Keratinocyte (primary cell): ENCODE results near the gene EXOC4. TPM values are rescaled to one million over a fixed set of nuclear protein-coding genes. Genes with fewer than 3 reads are reported as not detected.

Source experiments
- DNase-seq: peaks from one replicate; pipeline ENCODE4 v3.0.0-alpha.2; 2011; ENCODE audit warnings: low read depth, missing footprints, low spot score
- FAIRE-seq: peaks from 2 replicates; lab custom pipeline; 2011; peaks lifted over from hg19 to GRCh38; lab: Jason Lieb, UNC
- H2AFZ ChIP-seq: 2 replicates; pipeline ENCODE4 v1.6.0; 2012; ENCODE audit warnings: low read length, control low read depth, inconsistent platforms; ENCODE audit not compliant: control insufficient read depth
- H3K27ac ChIP-seq: 2 replicates; pipeline ENCODE4 v1.5.1; 2011; ENCODE audit warnings: low read length; ENCODE audit not compliant: control insufficient read depth, insufficient read depth
- H3K27me3 ChIP-seq: 3 replicates; pipeline ENCODE4 v1.6.0; 2011; ENCODE audit warnings: low read length; ENCODE audit not compliant: control insufficient read depth, insufficient read depth; ENCODE audit errors: extremely low read depth
- H3K36me3 ChIP-seq, 2 experiments: 2 replicates in 1 of 2; 3 replicates in 1 of 2; pipeline ENCODE4 v1.5.1; 2011; ENCODE audit warnings: low read length in 2 of 2, mild to moderate bottlenecking in 1 of 2; ENCODE audit not compliant: control insufficient read depth in 2 of 2, insufficient read depth in 2 of 2; ENCODE audit errors: extremely low read depth in 1 of 2
- H3K4me1 ChIP-seq: 3 replicates; pipeline ENCODE4 v1.5.1; 2011; ENCODE audit warnings: low read length; ENCODE audit not compliant: control insufficient read depth, insufficient read depth; ENCODE audit errors: extremely low read depth
- H3K4me2 ChIP-seq: 3 replicates; pipeline ENCODE4 v1.6.0; 2011; ENCODE audit warnings: low read depth, low read length; ENCODE audit not compliant: control insufficient read depth, insufficient read depth; ENCODE audit errors: extremely low read depth
- H3K4me3 ChIP-seq, 3 experiments: fragments of 200-600 bp in 1 of 3; sonication (generic) in 1 of 3; 2 replicates in 2 of 3; 3 replicates in 1 of 3; pipeline ENCODE4 v1.5.1; 2011 to 2016; ENCODE audit warnings: low read length in 3 of 3, mild to moderate bottlenecking in 3 of 3, control low read depth in 2 of 3, inconsistent platforms in 1 of 3, low read depth in 1 of 3, mixed read lengths in 1 of 3, mixed run types in 1 of 3, moderate library complexity in 1 of 3; ENCODE audit not compliant: control insufficient read depth in 2 of 3, insufficient read depth in 2 of 3; ENCODE audit errors: extremely low read depth in 1 of 3
- H3K79me2 ChIP-seq: 2 replicates; pipeline ENCODE4 v1.6.0; 2012; ENCODE audit warnings: low read length; ENCODE audit not compliant: control insufficient read depth, insufficient read depth
- H3K9ac ChIP-seq: 3 replicates; pipeline ENCODE4 v1.6.0; 2011; ENCODE audit warnings: low read length; ENCODE audit not compliant: control insufficient read depth, insufficient read depth; ENCODE audit errors: extremely low read depth
- H3K9me1 ChIP-seq: 3 replicates; pipeline ENCODE4 v1.6.0; 2011; ENCODE audit warnings: low read length; ENCODE audit not compliant: control insufficient read depth, insufficient read depth; ENCODE audit errors: extremely low read depth
- H3K9me3 ChIP-seq: 2 replicates; pipeline ENCODE4 v1.5.1; 2012; ENCODE audit warnings: low read depth, low read length; ENCODE audit not compliant: control insufficient read depth
- H4K20me1 ChIP-seq: 3 replicates; pipeline ENCODE4 v1.6.0; 2011; ENCODE audit warnings: low read length; ENCODE audit not compliant: control insufficient read depth, insufficient read depth; ENCODE audit errors: extremely low read depth
- EZH2 ChIP-seq: IDR thresholded peaks from one replicate; pipeline ENCODE4 v1.6.1; 2012; ENCODE audit warnings: inconsistent platforms, mild to moderate bottlenecking, low read length, moderate library complexity
- dilution Hi-C: fragments of 300-500 bp; cut with MboI; formaldehyde crosslinking; loops from one replicate; pipeline ENCODE4 v1.7.0; 2020; ENCODE audit warnings: low sequenced_read_pairs; ENCODE audit not compliant: extremely low pct_ligation_motif_present
- polyA plus RNA-seq, 5 experiments: library from polyadenylated mRNA; depleted of rRNA in 3 of 5; stranded (reverse) in 3 of 5; stranded (forward) in 1 of 5; unstranded in 1 of 5; fragments of >200 nt; gene quantifications; 1 replicate in 1 of 5; 2 replicates in 3 of 5; 3 replicates in 1 of 5; pipeline versions ENCODE4 v1.2.1 to v1.2.3, GENCODE V29; 2011 to 2012; ENCODE audit warnings: missing spikeins in 2 of 5, low read depth in 1 of 5, low replicate concordance in 1 of 5
- TF ChIP-seq, protein P1 (sequence below), 3 experiments: IDR thresholded peaks in 1 of 3; conservative IDR thresholded peaks in 1 of 3; optimal IDR thresholded peaks in 1 of 3; 2 replicates in 2 of 3; 3 replicates in 1 of 3; pipeline versions ENCODE3 to v1.5.1; 2011; ENCODE audit warnings: low read length in 3 of 3, mild to moderate bottlenecking in 3 of 3, moderate library complexity in 2 of 3, control low read depth in 1 of 3, inconsistent platforms in 1 of 3; ENCODE audit not compliant: insufficient read depth in 2 of 3; ENCODE audit errors: extremely low read depth in 1 of 3

The EXOC4 gene
- polyA plus RNA-seq, 1 donor (not counting 4 experiments of a cell fraction or from before 2014, with no cell fraction given): 52.6 TPM

DNA sequence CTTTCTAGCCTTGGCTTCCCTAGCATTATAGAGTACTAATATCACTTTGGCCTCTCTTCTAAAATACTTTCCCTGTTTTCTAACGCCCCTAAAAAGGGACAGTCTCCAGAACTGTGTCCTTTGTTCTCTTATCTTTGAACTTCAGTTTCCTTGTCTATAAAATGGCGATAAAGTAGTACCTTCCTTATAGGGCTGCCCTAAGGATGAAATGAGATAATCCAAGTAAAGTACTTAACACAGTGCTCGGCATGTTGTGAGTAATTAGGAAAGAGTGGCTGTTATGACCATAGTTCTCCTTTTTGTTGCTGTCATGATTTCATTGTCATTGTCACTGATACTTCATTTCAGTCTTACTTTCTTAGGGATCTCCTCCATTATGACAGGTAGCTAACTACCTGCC is 114.7 kb downstream of the EXOC4 start:
- Histone ChIP-seq H3K4me1 (peaks cover 11% of the 10 kb centered on the region), H3K4me3 (no peak overlapping the region), H3K9me3 (no peaks in the 10 kb centered on the region), H3K27me3 (no peaks in the 10 kb centered on the region), H3K9ac (no peak overlapping the region), H3K79me2 (no peaks in the 10 kb centered on the region), H4K20me1 (no peaks in the 10 kb centered on the region), H2AFZ (no peak overlapping the region), H3K27ac (no peak overlapping the region), H3K4me2 (no peak overlapping the region), H3K36me3 (no peaks in the 10 kb centered on the region), H3K9me1 (no peaks in the 10 kb centered on the region)
- TF ChIP-seq, protein P1, sequence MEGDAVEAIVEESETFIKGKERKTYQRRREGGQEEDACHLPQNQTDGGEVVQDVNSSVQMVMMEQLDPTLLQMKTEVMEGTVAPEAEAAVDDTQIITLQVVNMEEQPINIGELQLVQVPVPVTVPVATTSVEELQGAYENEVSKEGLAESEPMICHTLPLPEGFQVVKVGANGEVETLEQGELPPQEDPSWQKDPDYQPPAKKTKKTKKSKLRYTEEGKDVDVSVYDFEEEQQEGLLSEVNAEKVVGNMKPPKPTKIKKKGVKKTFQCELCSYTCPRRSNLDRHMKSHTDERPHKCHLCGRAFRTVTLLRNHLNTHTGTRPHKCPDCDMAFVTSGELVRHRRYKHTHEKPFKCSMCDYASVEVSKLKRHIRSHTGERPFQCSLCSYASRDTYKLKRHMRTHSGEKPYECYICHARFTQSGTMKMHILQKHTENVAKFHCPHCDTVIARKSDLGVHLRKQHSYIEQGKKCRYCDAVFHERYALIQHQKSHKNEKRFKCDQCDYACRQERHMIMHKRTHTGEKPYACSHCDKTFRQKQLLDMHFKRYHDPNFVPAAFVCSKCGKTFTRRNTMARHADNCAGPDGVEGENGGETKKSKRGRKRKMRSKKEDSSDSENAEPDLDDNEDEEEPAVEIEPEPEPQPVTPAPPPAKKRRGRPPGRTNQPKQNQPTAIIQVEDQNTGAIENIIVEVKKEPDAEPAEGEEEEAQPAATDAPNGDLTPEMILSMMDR (optimal IDR thresholded peaks at IDR 0.05 in 1 of 3, IDR thresholded peaks at IDR 0.05 in 1 of 3, conservative IDR thresholded peaks at IDR 0.05 in 1 of 3; ENCODE audit: extremely low read depth in 1 of 3, insufficient read depth in 2 of 3, low read length in 3 of 3): no peak
- TF ChIP-seq EZH2: no peak
- dilution Hi-C loops: no loop called here
- FAIRE-seq: no peak
- DNase-seq: no peak

DNA sequence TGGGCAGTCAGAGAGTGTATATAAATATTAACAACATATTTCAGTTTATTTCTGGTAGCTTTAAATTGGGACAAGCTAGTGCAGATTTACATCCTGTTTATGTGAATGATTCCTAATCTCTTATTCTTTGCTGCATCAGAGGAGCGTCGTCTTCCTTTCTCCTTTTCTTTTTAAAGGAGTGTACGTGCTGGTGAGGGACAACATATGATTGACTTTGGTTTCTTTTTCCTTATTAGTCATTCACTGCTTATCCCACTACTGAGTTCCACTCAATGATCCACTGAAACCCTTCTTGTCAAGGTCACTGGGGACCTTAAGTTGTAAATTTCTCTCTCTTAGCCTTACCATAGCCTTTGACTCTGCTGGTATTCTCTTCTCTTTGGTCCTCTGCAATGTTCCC is 116.3 kb downstream of the EXOC4 start:
- no peak overlapping the region for H3K4me2 ChIP-seq
- TF ChIP-seq, protein P1 (optimal IDR thresholded peaks at IDR 0.05 in 1 of 3, IDR thresholded peaks at IDR 0.05 in 1 of 3, conservative IDR thresholded peaks at IDR 0.05 in 1 of 3; ENCODE audit: extremely low read depth in 1 of 3, insufficient read depth in 2 of 3, low read length in 3 of 3): no peak
- no peak for TF ChIP-seq EZH2
- no peaks in the 10 kb centered on the region for H3K79me2 ChIP-seq
- H3K9me1 ChIP-seq: no peaks in the 10 kb centered on the region
- no peak overlapping the region for H3K27ac ChIP-seq
- H3K9ac ChIP-seq: no peak overlapping the region
- no peak overlapping the region for H3K4me3 ChIP-seq
- no peak for DNase-seq
- H4K20me1 ChIP-seq: no peaks in the 10 kb centered on the region
- H3K4me1 ChIP-seq: peaks cover 11% of the 10 kb centered on the region
- no peak overlapping the region for H2AFZ ChIP-seq
- dilution Hi-C loops: no loop called here
- H3K36me3 ChIP-seq: no peaks in the 10 kb centered on the region
- no peaks in the 10 kb centered on the region for H3K9me3 ChIP-seq
- no peak for FAIRE-seq
- H3K27me3 ChIP-seq: no peaks in the 10 kb centered on the region
